Body of pancreas (tissue), 4 donors: ENCODE results near the gene MSX1.

Source experiments
- CTCF ChIP-seq, 7 experiments: fragments of 450-650 bp in 4 of 7; fragments of 200-600 bp in 3 of 7; sonication (generic) in 3 of 7; IDR thresholded peaks; one replicate each; pipeline ENCODE4 v1.5.1; 2016 to 2019; ENCODE audit warnings: antibody characterized with exemption in 7 of 7
- POLR2A ChIP-seq, 3 donors: fragments of 450-650 bp; IDR thresholded peaks; one replicate each; pipeline ENCODE4 v1.6.1; 2016; ENCODE audit warnings: antibody characterized with exemption in 3 of 3, mild to moderate bottlenecking in 2 of 3

GRCh38 chr4:4852591-4853362 lies 6.7 kb upstream of the MSX1 start:
- no peak for TF ChIP-seq CTCF (IDR thresholded peaks at IDR 0.05)
- no peak for TF ChIP-seq POLR2A (IDR thresholded peaks at IDR 0.05)
